ENCODE data around the gene NRROS.

Gene NRROS

GRCh38 chr3:196634224-196634623, 5.3 kb upstream of the NRROS start:
- H3K4me3 ChIP-seq (ENCODE audit: low read depth, low read length): peak overlapping the region; percentile 97
- DNase-seq (ENCODE audit: low read depth): peak; percentile 86
- TF ChIP-seq MYC (IDR thresholded peaks at IDR 0.05; ENCODE audit: low read depth, low read length) (0 out of 2 replicates have a peak, but pooled peaks have one; percentile 58), MAX (IDR thresholded peaks at IDR 0.05; ENCODE audit: low read depth, low read length) (0 out of 2 replicates have a peak, but pooled peaks have one; percentile 45), POLR2A (IDR thresholded peaks at IDR 0.05; ENCODE audit: extremely low read depth, insufficient read length) (no peak), CTCF (IDR thresholded peaks at IDR 0.05; ENCODE audit: low read depth, low read length) (no peak)

GRCh38 chr3:196634829-196635228, 4.7 kb upstream of the NRROS start:
- peak overlapping the region; percentile 16 for H3K4me3 ChIP-seq (ENCODE audit: low read depth, low read length)
- TF ChIP-seq MYC (IDR thresholded peaks at IDR 0.05; ENCODE audit: low read depth, low read length): no peak
- peak; percentile 21 for TF ChIP-seq POLR2A (IDR thresholded peaks at IDR 0.05; ENCODE audit: extremely low read depth, insufficient read length)
- DNase-seq (ENCODE audit: low read depth): peak; percentile 60

- no peak overlapping the region for H3K4me3 ChIP-seq (ENCODE audit: low read depth, low read length)
- DNase-seq (ENCODE audit: low read depth): peak; percentile 57
- TF ChIP-seq POLR2A (IDR thresholded peaks at IDR 0.05; ENCODE audit: extremely low read depth, insufficient read length) (no peak), MAX (IDR thresholded peaks at IDR 0.05; ENCODE audit: low read depth, low read length) (0 out of 2 replicates have a peak, but pooled peaks have one; percentile 21)
Measured at GRCh38 chr3:196636369-196637349, 2.8 kb upstream of the NRROS start.

GRCh38 chr3:196637941-196638340, 1.6 kb upstream of the NRROS start:
- peak overlapping the region; percentile 100 for H3K4me3 ChIP-seq (ENCODE audit: low read depth, low read length)
- peak; percentile 70 for DNase-seq (ENCODE audit: low read depth)

- H3K4me3 ChIP-seq (ENCODE audit: low read depth, low read length): peak overlapping the region; percentile 100
- TF ChIP-seq POLR2A (IDR thresholded peaks at IDR 0.05; ENCODE audit: extremely low read depth, insufficient read length): peak; percentile 32
- TF ChIP-seq CTCF (IDR thresholded peaks at IDR 0.05; ENCODE audit: low read depth, low read length): no peak
- no peak for TF ChIP-seq MAX (IDR thresholded peaks at IDR 0.05; ENCODE audit: low read depth, low read length)
Measured at GRCh38 chr3:196638861-196639482, 522 bp upstream of the NRROS start.

GRCh38 chr3:196640297-196641018, 964 bp downstream of the NRROS start:
- peak; percentile 68 for DNase-seq (ENCODE audit: low read depth)
- no peak for TF ChIP-seq CTCF (IDR thresholded peaks at IDR 0.05; ENCODE audit: low read depth, low read length)
- peak; percentile 58 for TF ChIP-seq MAX (IDR thresholded peaks at IDR 0.05; ENCODE audit: low read depth, low read length)
- peak; percentile 14 for TF ChIP-seq POLR2A (IDR thresholded peaks at IDR 0.05; ENCODE audit: extremely low read depth, insufficient read length)
- peak; percentile 67; the same call in 1 of the 2 replicates for TF ChIP-seq MYC (IDR thresholded peaks at IDR 0.05; ENCODE audit: low read depth, low read length)
- peak overlapping the region; percentile 100 for H3K4me3 ChIP-seq (ENCODE audit: low read depth, low read length)

More at GRCh38 chr3:196638861-196639482, 522 bp upstream of the NRROS start:
- DNase-seq (ENCODE audit: low read depth): peak; percentile 58

Data from NB4 (cell line).